HG02588 (cell line): Measurements from ENCODE around the gene SLC16A3.

Experiments
- ATAC-seq: cut with Tn5 transposase; IDR thresholded peaks from one replicate; pipeline ENCODE4 v1.9.1; 2021; ENCODE audit warnings: mild to moderate bottlenecking, moderate library complexity; ENCODE audit not compliant: unreplicated experiment

The SLC16A3 gene

DNA sequence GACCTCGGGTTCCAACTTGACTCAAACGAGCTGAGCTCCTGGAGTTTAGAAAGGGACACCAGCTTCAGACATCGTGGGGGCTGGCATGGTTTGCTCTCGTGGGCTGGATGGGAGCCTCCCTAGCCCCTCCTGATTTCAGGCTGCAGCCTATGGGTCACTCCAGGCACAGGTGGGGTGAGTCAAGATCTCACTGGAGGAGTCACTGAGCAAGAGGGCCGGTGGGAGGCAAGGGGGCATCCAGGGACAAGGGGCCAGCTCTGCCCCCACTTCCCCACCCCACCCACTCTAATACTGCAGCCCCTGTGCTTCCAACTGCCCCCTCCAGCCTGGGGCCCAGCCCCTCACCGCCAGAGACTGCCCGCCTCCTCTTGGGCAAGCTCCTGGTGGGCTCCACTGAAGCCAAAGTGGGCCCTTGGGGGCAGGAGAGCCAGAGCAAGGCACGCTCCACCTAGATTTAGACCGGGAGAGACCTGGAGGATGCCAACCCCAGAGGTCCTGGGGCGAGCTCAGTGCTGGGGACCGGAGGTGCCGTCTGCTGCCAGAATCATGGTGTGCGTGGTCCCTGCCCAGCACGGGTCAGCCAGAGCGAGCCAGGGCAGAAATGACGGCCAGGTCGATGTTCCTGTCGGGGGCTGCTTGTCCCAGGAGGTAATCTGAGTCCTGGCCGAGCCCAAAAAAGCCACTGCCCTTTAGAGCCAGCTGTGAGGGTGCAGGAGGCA is 6.4 kb downstream of the SLC16A3 start:
- no peak for ATAC-seq

DNA sequence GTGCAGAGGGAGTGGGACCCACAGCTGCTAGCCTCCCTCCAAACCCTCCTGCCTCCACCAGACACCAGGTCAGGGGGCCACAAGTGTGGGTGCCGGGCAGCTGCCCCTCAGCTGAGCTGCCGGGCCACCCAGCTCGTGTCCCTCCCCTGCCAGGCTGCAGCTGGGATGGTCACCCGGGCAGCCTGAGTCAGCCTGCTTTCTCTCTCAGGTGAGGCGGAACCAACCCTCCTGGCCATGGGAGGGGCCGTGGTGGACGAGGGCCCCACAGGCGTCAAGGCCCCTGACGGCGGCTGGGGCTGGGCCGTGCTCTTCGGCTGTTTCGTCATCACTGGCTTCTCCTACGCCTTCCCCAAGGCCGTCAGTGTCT is 6.9 kb downstream of the SLC16A3 start:
- ATAC-seq = no peak

DNA sequence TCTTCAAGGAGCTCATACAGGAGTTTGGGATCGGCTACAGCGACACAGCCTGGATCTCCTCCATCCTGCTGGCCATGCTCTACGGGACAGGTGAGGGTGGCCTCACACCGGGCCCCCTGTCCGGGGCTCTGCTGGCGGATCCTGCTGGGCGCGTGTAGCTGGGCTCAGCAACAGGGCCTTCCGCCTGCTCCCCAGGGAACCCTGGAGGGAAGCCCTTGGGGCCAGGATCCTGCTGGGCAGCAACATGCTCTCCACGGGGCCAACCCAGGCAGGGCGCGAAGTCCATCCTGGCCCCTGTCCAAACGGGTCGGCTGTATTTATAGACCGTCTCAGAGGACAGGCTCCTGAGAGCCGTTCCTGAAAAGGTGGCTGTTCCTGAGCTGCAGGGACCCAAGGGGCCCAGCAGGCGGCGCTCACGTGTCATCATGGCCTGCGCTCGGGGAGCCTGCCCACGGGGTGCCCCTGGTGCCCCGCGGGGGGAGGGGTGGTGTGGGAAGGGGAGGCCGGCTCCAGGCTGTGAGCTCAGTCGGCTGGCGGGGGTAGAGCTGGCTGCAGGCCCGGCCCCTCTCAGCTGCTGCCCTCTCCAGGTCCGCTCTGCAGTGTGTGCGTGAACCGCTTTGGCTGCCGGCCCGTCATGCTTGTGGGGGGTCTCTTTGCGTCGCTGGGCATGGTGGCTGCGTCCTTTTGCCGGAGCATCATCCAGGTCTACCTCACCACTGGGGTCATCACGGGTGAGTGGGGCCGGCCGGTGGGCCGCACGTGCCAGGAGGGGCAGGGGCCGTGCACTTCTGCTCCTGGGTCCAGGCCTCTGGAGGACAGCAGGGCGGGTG is 7.5 kb downstream of the SLC16A3 start:
- no peak for ATAC-seq

DNA sequence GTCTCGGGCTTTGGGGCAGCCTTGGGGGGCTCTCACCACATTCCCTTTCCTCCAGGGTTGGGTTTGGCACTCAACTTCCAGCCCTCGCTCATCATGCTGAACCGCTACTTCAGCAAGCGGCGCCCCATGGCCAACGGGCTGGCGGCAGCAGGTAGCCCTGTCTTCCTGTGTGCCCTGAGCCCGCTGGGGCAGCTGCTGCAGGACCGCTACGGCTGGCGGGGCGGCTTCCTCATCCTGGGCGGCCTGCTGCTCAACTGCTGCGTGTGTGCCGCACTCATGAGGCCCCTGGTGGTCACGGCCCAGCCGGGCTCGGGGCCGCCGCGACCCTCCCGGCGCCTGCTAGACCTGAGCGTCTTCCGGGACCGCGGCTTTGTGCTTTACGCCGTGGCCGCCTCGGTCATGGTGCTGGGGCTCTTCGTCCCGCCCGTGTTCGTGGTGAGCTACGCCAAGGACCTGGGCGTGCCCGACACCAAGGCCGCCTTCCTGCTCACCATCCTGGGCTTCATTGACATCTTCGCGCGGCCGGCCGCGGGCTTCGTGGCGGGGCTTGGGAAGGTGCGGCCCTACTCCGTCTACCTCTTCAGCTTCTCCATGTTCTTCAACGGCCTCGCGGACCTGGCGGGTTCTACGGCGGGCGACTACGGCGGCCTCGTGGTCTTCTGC is 8.4 kb downstream of the SLC16A3 start:
- ATAC-seq = no peak

DNA sequence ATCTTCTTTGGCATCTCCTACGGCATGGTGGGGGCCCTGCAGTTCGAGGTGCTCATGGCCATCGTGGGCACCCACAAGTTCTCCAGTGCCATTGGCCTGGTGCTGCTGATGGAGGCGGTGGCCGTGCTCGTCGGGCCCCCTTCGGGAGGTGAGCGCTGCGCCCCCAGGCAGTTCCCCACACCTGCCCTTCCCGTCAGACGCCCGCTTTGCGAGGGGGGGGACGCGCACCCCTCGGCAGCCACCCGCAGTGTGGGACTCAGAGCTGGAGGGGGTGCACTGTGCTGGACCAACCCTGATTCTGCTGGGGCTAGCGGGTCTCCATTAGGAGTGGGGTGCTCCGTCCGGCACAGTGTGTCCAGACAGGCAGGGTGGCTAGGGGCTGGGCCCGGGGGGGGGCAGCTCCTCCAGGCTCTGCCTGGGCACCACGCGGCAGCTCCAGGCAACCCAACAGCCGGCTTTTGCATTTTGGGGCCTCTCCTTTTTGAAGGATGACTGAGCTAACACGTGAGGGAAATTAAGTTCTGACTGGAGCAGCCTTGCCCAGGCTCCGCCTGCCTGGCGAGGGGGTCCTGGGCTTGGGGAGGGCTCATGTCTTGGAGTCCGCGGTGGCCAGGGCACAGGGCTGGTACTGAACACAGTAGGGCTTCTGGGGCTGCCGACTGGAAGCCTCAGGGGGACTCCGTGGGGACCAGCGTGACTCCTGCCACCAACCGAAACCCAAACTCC is 9.1 kb downstream of the SLC16A3 start:
- ATAC-seq = no peak

DNA sequence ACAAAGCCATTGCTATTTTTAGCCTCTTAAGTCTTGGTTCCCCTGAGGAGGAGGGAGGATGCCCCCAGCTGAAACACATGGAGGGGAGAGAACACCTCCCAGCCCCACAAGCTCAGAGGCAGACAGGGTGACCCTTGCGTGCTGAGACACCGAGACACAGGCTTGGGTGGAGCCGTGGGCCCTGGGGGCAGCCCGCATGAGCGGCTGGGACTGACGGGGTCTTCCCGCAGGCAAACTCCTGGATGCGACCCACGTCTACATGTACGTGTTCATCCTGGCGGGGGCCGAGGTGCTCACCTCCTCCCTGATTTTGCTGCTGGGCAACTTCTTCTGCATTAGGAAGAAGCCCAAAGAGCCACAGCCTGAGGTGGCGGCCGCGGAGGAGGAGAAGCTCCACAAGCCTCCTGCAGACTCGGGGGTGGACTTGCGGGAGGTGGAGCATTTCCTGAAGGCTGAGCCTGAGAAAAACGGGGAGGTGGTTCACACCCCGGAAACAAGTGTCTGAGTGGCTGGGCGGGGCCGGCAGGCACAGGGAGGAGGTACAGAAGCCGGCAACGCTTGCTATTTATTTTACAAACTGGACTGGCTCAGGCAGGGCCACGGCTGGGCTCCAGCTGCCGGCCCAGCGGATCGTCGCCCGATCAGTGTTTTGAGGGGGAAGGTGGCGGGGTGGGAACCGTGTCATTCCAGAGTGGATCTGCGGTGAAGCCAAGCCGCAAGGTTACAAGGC is 9.8 kb downstream of the SLC16A3 start:
- ATAC-seq = no peak

DNA sequence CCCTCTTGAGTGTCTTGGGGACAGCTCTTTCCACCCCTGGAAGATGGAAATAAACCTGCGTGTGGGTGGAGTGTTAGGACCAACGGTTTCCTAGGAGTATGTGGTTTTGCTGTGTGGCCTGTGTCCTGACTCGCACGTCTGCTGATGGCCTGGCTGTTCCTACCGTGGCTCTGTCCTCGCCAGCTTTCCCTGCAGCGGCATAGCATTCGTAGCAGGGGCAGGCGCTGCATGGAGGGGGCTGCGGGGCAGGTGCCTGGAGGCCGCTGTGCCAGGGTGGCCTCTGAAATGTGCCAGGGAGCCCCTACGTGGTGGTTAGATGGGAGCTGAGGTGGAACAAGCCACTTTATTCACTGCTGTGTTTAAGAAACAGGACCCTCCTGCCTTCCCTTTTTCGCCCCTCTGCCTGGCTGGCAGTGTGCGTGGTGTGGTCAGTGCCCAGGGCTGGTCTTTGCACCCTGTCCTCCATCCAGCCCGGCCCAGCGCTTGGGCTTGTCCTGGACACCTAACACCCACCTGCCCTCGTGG is 10.6 kb downstream of the SLC16A3 start:
- ATAC-seq = no peak

DNA sequence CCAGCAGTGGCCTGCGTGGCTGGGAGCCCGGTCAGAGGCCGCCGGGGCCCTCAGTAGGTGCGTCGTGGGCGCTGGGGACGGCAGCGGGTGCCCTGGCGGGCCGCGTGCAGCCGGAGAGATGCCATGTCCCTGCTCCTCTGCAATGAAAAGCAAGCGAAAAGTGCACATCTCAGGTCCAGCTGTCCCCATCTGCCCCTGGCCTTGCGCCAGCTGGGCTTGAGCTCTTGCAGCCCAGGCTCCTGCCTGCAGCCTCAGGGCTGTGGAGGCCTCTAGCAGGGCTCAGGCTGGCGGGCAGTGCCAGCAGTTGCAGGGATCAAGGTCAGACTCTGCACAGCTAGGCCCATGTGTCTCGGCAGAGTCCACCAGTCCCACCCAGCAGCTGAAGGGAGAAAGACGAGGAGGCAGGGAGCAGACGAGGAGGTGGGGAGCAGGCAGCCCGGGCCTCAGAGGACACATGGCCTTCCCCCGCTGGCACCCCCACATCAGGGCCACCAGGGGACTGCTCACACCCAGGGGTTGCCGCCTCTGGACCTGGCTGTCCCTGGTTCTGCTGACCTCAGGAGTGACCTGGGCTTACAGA is 11.2 kb downstream of the SLC16A3 start:
- ATAC-seq = no peak

DNA sequence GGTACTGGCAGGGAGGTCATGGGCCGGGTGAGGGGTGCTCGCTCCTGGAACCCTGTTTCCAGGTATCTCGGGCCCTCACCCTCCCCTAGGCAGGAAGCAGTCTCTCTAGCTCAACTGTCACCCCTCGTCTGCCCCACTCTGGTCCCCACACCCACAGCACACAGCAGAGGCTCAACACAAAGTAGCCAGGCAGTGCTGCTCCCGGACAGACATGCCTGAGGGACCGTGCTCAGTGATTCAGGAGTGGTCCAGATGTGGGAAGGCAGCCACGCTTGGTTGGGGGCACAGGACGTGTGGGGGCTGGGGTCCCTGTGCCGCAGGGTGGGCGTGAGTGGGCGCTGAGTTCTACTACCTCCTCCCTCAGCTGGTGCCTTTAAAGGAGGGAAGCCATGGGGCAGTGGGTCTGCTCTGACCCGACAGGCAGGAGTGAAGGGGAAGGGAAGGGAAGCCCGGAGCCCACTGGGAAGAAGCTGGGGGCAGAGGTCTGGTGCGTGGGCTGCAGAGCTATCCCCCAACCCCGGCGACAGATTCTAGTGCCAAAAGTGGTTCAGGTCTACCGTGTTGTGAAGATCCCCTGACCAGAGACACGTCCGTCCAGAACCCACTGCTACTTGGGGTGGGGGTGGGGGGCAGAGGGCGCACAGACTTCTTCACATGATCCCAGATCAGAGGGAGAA is 11.8 kb downstream of the SLC16A3 start:
- ATAC-seq = no peak

DNA sequence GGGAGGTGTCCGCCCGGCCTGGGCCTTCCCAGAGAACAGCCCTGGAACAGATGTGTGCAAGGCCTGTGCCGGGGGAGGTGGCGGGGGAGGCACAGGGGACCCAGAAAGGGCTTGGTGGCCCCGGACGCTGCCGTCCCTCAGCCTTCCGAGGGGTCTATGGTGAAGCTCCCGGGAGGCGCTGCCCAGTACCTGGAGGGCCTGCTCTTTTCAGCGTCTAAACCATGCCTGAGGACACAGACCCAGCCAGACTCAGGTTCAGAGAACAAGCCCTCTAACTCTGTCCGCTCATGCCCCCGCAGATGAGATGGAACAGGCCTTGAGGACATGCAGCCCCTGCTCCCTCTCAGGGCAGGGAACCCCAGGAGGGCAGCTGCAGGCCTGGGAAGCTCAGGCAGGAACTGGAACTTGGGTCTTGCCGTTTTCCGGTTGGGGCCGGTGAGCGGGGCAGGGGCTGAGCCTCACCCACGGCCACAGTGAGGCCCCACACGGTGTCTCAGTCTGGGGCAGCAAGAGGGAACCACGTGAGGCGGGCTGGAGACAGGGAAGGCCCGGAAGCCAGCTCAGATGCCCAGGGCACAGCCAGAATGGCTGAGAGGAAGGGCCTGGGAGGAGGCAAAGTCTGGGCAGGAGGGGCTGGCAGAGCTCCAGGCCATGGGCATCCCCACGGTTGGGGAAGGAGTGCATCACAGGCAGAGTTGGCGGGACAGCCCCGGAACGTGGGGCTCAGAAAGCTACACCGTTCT is 12.5 kb downstream of the SLC16A3 start:
- ATAC-seq = no peak

DNA sequence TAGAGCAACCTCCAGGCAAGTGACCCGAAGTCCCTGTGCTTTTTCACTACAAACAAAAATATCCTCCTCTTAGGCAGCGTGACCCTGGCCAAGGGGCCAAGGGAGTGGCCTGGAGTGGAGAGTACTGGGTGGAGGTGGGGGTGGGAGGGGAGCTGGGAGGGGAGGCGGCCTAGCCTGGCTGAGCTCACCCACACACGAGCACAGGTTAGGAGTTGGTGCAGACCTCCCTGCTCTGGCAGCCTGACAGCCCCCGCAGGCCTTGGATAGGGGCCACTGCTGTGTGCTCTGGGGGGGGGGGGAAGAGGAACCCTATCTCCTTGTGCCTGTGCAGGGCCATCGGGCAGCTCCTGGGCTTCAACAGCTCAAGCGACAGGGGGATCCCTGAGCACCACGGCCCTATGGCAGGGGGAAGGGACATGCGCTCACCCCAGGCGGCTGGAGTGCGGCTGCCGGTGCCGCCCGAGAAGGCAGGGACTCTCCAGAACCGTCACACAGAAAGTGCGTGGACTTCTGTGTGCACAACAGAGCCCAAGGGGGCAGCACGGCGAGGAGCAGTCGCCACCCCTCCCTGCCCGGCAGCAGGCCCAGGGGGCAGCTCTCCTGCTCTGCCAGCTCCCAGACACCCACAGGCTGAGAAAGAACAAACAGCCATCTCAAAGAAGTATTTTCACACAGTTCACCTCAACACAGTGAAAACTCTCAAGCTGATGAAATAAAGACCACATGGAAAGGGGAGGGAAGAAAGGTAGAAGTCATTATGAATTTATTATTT is 13.3 kb downstream of the SLC16A3 start:
- no peak for ATAC-seq

DNA sequence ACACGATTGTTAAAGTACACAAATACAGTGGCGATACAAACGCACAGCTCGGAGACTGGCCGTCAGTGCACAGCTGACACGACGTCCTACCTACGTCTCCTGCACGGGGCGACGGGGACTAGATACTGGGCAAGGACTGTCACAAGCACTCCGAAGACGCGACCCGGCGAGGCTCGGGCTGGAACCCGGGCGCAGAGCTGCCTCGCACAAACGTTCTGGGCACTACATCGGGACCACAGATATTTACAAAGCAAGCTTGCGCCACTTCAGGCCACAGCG is 13.8 kb downstream of the SLC16A3 start:
- ATAC-seq = no peak

DNA sequence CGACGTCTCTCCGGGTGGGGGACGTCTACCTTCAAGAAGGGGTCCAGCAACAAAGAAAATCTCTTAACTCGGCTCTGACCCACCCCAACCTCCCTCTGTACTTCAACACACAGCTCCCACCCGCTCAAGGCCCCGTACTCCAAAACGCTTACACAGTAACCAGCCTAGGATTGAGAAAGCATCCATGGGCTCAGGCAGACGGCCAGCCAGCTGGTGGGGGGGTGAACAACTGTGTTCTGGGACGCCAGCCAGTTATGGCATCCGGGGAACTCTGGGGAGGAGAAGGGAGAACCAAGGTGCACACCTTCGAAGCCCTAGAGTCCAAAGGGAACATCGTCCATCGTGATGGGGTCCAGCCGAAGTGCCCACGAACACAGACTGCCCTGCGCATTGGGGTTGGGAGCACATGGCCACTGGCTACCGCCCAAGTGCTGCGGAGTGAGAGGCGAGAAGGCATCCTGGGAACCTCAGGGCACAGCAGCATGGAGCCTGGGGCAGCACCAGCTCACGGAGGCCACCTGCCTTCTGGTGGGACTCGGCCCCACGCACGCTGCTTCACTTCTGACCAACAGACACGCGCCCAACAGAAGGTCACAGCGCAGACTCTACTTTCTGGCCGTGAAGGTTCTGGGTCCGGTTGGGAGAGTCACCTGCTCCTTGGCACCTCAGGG is 14.3 kb downstream of the SLC16A3 start:
- ATAC-seq = no peak

DNA sequence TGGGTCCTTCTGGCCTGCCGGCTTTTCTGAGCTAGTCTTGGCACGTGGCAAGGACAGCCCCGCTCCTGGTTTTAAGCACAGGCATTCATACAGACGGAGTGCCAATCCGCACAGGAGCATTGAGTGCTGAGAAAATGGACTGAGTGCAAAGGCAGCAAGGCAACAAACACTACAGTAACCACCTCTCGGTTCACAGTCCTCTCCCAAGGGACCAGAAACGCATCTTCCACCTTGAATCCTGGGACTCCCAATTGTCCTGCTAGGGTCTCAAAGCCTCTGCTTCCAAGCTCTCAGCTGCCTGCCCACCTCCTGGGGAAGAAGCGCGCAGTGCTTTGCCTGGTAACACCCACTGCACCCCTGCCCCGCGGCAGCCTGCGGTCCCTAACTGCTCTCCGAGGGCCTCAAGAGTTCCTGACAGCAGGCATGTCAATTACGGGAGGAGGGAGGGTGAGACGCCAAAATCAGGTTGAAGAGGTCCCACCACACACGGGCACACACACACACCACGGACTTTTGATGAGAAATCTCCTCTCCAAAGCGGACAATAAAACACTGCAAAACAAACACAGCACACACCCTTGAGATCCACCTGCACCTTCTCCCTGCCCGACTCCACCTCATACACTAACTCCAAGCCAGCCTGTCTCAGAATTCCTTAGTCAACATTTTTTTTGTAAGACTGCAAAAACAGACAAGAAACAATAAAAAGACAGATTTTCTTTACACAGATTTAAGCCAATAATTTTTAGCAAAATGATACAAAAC is 15.0 kb downstream of the SLC16A3 start:
- ATAC-seq = no peak

DNA sequence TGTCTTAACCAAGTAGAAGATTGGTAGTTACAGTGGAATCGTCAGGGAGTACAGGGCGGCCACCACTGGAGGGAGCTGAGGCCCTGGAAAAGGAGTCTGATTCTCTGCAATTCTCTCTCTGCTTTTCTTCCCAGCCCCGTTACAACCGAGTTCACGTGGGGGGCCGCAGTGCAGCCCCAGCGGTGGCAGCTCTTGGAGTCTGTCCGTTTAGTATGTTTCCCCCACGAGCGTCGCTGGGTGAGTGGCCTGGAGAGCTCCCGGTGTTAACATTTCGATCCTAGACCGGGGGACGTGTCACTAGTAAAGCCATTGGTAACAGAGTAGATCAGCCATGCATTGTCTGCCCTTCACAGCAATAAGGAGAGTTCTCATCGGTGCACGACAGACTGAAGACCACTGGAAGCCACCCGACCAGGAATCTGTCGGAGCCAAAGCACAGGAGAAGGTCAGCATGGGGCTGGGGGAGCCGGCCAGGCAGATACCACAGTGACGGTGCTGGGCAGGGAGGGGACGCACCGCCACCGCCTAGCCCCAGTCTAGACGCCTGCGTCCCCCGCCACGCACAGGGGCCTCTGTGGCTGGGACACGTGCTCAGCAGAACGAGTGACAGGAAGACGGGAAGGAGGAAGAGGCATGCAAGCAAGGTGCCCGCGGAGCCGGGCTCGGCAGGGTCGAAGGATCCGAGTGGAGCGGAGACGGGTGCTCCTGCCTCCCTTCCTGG is 15.7 kb downstream of the SLC16A3 start:
- no peak for ATAC-seq
